GM19193 (cell line): ENCODE results near the gene EXPH5.

Source experiments
- POLR2A ChIP-seq: IDR thresholded peaks from 4 replicates; pipeline ENCODE4 v1.6.1; 2011; ENCODE audit not compliant: insufficient read depth, insufficient read length; ENCODE audit errors: extremely low read depth

Gene EXPH5

DNA sequence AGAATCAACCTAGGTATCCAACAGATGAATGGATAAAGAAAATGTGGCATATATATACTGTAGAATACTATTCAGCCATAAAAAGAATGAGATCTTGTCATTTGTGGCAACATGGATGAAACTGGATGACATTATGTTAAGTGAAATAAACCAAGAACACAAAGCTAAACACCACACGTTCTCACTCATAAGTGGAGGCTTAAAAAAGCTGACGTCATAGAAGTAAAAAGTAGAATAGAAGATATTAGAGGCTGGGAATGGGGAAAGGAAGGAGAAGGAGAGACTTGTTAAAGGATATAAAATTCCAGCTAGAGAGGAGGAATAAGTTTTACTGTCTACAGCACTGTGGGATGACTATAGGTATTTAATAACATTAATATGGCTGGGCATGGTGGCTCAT, 12.9 kb downstream of the EXPH5 start:
- TF ChIP-seq POLR2A, result no peak

DNA sequence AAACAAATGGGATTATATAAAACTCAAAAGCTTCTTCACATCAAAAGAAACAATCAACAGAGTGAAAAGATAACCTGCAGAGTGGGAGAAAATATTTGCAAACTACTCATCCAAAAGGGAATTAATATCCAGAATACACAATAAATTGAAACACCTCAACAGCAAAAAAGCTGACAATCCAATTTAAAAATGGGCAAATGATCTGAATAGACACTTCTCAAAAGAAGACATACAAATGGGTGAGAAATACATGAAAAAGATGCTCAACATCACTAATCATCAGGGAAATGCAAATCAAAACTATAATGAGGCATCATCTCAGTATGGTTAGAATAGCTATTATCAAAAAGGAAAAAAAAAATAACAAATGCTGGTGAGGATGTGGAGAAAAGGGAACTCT, 13.5 kb downstream of the EXPH5 start:
- no peak for TF ChIP-seq POLR2A

DNA sequence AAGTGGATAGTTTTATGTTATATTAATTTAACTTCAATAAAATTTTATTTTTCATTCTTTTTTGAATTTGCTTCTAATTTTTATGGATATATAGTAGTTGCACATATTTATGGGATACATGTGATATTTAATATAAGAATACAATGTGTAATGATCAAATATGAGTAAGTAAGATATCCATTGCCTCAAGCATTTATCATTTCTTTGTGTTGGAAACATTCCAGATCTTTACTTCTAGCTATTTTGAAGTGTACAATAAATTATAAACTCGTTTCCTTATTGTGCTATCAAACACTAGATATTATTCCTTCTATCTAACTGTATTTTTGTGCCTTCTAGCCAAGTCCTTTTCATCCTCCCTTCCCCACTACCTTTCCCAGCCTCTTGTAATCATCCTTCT, 17.0 kb downstream of the EXPH5 start:
- TF ChIP-seq POLR2A, result no peak

DNA sequence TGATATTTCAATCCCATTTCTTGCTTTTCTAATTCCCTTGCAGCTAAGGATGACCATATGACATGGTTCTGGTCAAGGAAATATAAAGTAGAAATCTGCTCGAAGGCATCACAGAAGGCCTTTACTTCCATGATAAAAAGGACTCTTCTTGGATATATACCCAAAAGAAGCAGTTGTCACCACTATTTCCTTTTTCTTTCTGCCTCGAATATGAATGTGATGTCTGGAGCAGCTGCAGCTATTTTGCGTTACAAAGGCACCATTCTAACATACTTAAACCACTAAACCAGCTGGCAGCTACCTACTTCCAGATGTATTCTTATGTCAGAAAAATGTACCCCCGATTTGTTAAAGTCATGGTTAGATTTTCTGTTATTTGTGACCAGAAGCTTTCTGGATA, 18.9 kb downstream of the EXPH5 start:
- no peak for TF ChIP-seq POLR2A

DNA sequence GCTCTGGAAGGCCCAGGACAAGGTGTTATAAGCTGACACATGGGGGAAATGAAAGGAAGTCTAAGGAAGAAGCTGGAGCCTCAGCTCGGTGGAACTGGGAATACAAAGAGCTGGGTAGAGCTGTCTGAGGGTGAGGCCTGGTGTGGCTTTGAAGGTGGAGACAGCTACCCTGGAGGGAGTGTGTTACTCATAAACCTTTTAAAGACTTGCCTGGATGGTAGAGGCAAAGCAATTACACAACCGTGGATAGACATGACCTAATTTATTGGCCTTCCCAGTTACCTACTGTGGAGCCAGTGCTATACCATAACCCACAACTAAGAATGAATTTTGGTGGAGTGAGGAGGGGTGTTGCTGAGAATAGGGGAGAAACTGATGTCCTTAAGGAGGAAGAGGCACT, 22.6 kb downstream of the EXPH5 start:
- no peak for TF ChIP-seq POLR2A

DNA sequence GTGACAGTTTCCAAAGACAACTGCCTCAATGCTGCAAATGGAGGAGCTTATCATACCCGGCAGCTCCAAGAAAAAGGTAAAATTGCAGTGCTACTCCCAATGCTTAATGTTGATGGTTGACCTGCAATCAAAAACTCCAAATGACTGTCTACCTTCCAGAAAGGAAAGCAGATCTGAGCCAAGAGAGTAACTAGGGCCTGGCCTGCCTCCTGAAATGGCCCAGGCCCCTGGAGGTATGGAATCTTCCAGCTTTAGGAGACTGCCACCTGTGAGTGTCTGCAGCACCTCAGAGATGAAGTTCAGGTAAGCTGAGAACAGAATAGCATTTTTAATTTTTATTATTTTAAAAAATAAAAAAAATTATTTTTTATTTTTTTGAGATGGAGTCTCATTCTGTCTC, 23.7 kb downstream of the EXPH5 start:
- no peak for TF ChIP-seq POLR2A

DNA sequence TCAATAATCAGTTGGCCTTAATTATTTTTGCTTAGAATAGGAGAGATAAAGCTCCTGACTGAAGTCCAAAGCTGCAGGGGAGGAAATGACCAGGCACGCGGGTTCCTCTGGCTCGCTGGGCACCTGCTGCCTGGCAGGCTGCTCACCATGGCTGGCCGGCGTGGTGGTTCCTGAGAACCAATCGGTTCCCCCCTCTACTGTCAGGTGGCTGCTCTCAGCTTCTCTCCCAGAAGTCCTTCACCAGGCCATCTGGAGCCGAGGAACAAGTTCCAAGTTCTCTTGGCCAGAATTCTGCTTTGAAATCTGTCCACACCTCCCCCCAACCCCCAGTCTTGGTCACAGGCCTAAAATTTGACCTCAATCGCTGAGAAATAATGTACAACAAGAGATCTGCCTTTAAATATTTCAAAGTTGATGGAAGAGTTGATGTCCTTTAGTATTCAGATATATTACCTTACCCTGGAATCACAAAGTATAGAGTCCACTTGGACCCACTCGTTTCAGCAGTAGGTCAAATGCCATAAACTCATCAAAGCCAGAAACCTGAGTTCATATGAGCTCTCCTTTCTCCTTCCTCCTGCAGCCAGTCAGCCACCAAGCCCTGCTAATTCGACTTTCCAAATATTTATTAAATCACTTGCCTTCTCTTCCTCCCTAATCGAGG, 25.2 kb downstream of the EXPH5 start:
- no peak for TF ChIP-seq POLR2A

DNA sequence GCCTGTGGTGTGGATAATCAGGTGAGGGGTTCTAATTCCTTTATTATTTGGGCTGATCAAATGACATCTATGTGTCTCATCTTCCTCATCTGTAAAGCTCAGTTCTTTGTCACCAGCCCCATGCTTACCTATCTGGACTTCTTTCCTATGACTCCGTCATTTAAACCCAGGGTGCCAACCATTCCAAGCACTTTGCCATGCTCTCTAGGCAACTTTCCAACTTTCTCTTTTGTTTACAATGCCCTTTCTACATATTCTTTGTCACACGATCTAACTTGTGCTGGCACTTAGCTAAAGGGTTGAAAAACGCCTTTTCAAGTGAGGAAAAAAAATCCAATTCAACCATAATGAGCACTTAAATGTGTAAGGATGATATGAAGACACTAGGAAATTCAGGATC, 27.9 kb downstream of the EXPH5 start:
- no peak for TF ChIP-seq POLR2A

DNA sequence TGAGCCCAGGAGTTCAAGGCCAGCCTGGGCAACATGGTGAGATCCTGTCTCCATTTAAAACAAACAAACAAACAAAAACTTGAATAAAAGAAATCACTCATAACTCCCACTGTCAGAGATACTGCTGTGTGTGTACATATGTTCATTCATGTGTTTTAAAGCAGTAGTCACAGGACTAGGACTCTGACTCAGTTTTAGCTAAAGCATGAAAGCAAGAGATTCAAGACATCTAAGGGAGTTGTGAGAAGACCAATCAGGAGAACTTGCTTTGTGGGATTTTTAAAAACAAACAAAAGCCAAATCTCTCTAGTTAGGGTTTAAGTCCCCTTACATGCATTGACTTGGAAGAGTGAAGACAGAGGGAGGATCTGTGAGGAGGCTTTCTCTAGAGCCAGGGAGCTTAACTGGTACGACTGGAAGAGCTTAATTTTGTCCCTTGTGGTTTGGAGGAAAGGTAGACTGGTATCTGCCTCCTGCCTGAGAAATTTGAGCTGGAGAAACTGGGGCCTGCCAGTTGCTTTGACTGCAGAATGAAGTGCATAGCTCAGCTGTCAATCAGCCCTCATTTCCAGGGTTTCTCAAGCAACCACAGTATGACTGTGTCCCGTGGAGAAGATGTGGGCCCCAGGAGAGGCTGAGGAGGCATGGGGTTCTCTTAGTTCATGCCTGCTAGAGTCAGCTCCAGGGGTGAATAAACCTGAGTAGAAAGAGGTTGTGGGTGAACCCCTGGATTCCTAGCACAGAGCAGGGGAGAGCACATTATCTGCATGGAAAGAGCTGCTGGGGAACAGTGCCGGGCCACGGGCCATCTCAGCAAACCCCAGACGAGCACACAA, 30.6 kb downstream of the EXPH5 start:
- TF ChIP-seq POLR2A, result no peak

DNA sequence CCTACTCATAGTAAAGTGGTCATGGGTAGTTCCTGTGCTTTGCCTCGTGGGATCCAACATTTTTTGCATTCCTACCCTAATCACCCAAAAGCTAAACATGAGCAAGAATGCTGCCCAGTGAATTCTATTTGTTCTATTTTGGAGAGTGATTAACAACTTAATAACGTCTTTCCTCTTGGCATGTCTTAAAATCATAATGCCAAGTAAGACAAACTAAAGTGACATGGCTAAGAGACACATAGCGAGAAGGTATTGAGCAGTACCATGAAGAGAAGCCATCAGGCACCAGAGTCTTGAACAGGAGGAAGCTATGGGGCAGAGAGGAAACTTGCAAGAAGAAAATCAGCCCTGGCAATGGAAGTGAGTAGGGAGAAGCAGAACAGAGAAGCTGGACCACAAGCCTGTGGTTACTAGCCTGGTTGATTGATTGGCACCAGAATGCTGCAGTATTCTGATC, 32.0 kb downstream of the EXPH5 start:
- TF ChIP-seq POLR2A, result no peak

DNA sequence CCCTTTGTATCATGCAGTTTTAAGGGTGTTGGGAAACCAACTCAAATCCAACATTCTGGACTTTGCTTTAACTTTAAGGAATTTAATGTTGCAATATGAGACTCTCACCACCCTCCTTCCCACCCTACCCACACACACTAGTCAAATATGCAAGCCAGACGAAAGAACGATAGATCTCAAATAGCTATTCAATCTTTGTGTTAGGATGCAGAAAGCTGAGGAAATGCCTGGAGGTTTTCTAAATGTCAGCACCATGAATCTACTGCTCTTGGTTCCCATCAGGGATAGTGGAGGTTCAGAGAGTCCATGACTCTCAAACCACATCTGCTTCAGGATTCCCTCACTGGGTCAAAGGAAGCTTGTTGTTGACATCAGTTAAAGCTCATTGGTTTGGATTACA, 33.7 kb downstream of the EXPH5 start:
- no peak for TF ChIP-seq POLR2A

DNA sequence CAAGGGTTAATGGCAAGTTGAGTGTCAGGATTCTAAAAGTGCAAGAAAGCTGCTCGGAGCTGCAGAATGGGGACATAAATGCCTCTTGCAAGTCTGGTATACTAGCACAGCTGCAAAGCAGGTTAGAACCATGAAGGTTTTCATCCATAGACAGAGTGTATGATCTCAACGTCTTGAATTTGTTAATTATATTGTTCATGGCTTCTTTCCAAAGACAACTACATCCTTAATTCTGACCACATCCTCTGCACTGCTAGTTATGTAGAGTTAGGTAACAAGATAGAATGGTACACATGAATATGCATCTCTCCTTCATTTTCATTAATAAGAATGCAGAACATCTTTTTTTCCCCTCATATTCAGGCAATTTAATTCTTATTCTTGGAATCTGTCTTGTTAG, 34.2 kb downstream of the EXPH5 start:
- no peak for TF ChIP-seq POLR2A

DNA sequence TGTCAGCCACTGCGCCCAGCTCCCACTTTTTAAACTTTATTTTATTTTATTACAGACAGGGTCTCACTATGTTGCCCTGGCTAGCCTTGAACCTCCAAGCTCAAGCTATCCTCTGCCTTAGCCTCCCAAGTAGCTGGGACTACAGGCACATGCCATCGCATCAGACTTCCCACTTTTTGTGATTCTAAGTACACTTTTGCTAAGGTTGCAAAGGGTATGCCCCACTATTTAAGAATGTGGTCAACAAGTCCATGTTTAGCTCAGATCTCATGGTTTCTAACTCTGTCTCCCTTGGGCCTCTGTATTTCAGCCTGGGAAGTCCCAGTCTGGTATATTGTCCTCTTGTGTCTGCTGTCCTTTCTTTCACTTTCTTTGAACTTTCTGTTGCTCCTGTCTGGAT, 35.3 kb downstream of the EXPH5 start:
- no peak for TF ChIP-seq POLR2A

DNA sequence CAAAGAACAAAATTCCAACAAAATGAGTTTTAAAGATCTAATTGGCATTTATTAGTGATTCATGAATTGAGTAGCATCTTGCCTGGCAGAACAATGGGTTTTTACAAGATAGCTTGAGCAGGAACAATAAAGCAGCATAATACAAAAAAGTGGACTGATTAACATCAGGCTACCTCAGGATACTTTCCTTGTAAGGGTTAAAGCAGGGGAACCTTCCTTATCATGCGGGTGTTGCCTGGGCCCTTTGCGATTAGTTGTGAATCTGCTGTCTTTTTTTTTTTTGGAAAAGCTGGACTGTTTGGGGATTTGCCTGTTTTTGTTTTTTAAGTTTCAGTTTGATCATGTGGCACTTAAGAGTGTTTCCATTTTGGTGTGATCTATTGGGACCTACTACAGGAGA, 37.5 kb downstream of the EXPH5 start:
- no peak for TF ChIP-seq POLR2A

DNA sequence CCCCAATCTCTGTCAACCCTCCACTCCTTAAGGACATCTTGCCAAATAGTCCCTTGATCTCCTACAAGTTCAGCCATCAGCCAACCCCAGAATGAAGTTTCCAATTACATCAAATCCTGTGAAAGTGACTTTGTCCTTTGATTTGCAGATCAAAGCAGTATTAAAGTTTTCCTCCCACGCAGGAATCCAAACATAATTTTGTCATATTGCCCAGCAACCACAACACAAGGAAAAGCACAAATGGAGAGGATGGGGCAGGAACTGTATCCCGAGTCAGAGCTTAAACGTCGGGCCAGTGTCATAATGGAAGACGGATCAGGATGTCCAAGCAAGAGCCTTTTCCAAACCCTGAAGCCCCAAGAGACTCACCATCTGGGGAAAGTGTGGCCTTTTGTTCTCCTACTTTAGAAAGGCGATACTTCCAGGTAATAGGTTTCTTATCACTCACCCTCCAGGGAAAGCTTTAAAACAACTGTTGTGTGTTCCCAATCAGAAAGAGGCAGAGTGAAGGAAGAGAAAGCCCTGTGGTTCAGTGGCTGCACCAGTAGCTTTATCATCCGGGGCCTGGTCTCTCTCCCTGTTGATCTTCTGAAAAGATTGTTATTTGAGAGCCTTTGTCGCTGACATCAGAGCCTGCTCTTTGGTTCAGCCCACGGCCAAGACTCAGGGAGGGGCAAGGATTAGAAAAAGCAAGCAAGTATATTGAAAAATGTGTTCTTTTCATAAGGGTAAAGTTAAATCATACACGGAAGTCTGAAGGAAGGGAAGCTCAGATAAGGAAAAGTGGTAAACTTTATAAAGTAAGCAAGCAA, 41.7 kb downstream of the EXPH5 start:
- no peak for TF ChIP-seq POLR2A

DNA sequence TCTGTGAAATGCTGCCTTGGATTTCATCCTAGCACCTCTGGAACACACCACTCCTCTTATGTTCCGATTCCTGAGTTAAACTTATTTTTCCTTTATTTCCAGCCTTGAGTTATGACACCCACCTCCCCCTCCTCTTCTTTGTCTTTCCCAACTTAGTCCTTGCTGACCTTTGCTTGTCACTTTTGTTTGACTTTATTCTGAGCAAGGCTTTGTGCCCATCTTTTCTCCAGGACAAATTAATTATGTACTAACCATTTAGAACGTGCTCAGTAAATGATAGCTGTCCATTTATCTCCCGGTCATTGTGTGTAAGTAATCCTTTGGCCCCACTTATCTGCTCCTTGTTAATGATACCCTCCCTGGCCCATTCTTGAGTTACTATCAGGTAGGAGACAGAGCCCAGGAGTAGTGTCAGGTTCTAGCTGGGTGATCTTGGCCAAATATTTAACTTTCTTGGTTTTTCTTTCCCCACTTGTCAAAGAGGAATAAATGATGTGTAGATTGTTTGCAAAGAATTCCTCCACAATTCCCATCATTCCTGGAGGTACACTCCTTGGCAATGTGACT, 44.2 kb downstream of the EXPH5 start:
- TF ChIP-seq POLR2A, result no peak

DNA sequence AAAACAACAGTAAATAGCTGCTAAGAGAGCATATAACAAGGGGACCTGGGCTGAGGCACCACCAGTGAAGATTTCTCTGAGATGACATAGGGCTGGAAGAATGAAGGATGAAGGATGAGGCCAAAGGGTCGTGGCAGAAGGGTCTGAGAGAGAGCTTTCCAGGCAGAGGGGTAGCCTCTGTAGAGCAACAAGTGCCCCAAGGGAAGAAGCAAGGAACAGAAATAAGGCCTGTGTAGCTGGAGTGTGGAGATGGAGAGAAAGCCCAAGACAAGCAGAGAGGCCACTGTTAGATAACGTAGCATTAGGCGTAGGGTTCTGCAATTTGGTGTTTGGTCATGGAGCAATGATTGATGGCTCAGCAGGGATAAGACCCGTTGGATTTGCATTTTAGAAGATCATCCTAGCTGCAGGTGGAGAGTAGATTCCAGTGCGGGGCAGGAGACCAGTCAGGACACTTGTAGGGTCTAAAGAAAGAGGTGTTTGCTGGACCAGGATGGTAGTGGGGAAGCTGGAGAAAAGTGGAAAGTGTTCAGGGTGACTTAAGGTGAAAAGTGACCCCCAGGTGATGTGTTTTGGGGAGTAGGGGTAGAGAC, 47.6 kb downstream of the EXPH5 start:
- no peak for TF ChIP-seq POLR2A
